ENCODE results near the gene CHRNA3.

CHRNA3 gene

DNA sequence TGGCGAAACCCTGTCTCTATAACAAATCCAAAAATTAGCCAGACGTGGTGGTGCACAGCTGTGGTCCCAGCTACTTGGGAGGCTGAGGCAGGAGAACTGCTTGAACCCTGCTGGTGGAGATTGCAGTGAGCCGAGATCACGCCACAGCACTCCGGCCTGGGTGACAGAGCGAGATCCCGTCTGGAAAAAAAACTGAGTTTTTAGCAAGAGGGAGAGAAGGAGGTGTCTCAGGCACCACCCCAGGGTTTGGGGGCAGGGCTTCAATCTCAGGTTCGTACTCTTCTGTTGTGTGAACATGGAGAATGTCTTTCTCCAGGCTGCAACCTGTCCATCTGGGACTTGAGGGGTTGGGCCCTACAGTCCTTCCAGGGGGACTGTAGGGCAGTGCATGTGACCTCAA is 2.7 kb downstream of the CHRNA3 start:
- no peaks in the 10 kb centered on the region for H3K79me2 ChIP-seq (ENCODE audit: insufficient read depth, low read length)
- DNase-seq (no peak), ATAC-seq (ENCODE audit: insufficient read depth, low read depth) (no peak)
- no peak overlapping the region for H3K9ac ChIP-seq (ENCODE audit: low read depth, low read length)
- no peaks in the 10 kb centered on the region for H3K9me3 ChIP-seq (ENCODE audit: insufficient read depth, low read length, severe bottlenecking)
- no peak overlapping the region for H3K27ac ChIP-seq (ENCODE audit: low read length)
- peaks cover 31% of the 10 kb centered on the region for H3K27me3 ChIP-seq (ENCODE audit: insufficient read depth, low read length, poor library complexity)
- H4K20me1 ChIP-seq (ENCODE audit: insufficient read depth, low read length), result no peaks in the 10 kb centered on the region
- H3K4me1 ChIP-seq (ENCODE audit: insufficient read depth, low read length), result peaks cover 29% of the 10 kb centered on the region
- H3K4me2 ChIP-seq (ENCODE audit: insufficient read depth, low read length), result no peak overlapping the region
- TF ChIP-seq, protein P1, sequence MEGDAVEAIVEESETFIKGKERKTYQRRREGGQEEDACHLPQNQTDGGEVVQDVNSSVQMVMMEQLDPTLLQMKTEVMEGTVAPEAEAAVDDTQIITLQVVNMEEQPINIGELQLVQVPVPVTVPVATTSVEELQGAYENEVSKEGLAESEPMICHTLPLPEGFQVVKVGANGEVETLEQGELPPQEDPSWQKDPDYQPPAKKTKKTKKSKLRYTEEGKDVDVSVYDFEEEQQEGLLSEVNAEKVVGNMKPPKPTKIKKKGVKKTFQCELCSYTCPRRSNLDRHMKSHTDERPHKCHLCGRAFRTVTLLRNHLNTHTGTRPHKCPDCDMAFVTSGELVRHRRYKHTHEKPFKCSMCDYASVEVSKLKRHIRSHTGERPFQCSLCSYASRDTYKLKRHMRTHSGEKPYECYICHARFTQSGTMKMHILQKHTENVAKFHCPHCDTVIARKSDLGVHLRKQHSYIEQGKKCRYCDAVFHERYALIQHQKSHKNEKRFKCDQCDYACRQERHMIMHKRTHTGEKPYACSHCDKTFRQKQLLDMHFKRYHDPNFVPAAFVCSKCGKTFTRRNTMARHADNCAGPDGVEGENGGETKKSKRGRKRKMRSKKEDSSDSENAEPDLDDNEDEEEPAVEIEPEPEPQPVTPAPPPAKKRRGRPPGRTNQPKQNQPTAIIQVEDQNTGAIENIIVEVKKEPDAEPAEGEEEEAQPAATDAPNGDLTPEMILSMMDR (IDR thresholded peaks at IDR 0.05; ENCODE audit: borderline replicate concordance, extremely low read depth, low read length, poor library complexity, severe bottlenecking), result no peak
- TF ChIP-seq EZH2 (IDR thresholded peaks at IDR 0.05; ENCODE audit: borderline replicate concordance, low read depth, low read length, severe bottlenecking), result no peak
- H2AFZ ChIP-seq (ENCODE audit: low read depth, low read length), result no peak overlapping the region
- H3K36me3 ChIP-seq (ENCODE audit: insufficient read depth, low read length), result no peaks in the 10 kb centered on the region
- no peak overlapping the region for H3K4me3 ChIP-seq (ENCODE audit: low read depth in 1 of 2, low read length in 2 of 2)

DNA sequence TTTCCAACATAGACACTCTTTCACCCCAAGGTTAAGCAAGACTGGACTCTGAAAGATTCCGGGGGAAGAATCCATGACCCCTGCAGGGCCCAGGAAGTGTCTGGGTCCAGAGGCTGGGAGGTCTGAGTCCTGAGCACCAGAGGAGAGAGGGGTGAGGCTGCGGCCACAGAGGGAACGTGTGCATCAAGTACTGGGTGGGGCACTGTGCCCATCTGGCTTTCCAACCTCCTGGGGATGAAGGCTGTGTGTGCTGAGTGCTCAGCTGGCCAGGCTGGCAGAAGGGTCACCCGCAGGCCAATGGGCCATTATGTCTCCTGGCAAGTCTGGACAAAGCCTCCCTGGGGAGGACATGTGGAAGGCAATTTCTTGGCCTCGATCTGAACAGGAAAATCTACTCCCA is 3.3 kb downstream of the CHRNA3 start:
- H3K27me3 ChIP-seq (ENCODE audit: insufficient read depth, low read length, poor library complexity), result peaks cover 31% of the 10 kb centered on the region
- H2AFZ ChIP-seq (ENCODE audit: low read depth, low read length), result no peak overlapping the region
- no peaks in the 10 kb centered on the region for H3K79me2 ChIP-seq (ENCODE audit: insufficient read depth, low read length)
- no peaks in the 10 kb centered on the region for H4K20me1 ChIP-seq (ENCODE audit: insufficient read depth, low read length)
- DNase-seq (no peak), ATAC-seq (ENCODE audit: insufficient read depth, low read depth) (no peak)
- H3K36me3 ChIP-seq (ENCODE audit: insufficient read depth, low read length), result no peaks in the 10 kb centered on the region
- peaks cover 27% of the 10 kb centered on the region for H3K4me1 ChIP-seq (ENCODE audit: insufficient read depth, low read length)
- no peak overlapping the region for H3K4me3 ChIP-seq (ENCODE audit: low read depth in 1 of 2, low read length in 2 of 2)
- H3K9ac ChIP-seq (ENCODE audit: low read depth, low read length), result no peak overlapping the region
- no peak overlapping the region for H3K4me2 ChIP-seq (ENCODE audit: insufficient read depth, low read length)
- TF ChIP-seq, protein P1 (IDR thresholded peaks at IDR 0.05; ENCODE audit: borderline replicate concordance, extremely low read depth, low read length, poor library complexity, severe bottlenecking), result no peak
- TF ChIP-seq EZH2 (IDR thresholded peaks at IDR 0.05; ENCODE audit: borderline replicate concordance, low read depth, low read length, severe bottlenecking), result no peak
- H3K9me3 ChIP-seq (ENCODE audit: insufficient read depth, low read length, severe bottlenecking), result no peaks in the 10 kb centered on the region
- no peak overlapping the region for H3K27ac ChIP-seq (ENCODE audit: low read length)

DNA sequence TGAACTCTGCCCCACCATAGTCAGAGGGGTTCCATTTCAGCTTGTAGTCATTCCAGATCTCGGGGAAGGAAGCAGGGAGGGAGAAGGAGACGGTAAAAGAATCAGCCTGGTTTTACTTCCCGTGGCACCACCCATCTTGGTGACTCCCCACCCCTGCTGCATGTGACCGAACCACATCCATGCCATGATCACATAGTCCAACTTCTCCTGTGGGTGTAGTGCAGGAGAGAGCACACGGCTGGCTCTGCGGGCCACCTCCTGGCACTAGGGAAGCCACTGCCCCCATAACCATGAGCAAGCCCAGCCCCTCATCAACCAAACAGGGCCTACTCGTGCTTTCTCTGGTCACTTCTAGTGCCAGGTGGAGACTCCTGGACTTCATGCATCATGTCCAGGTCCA is 3.7 kb downstream of the CHRNA3 start:
- peaks cover 29% of the 10 kb centered on the region for H3K27me3 ChIP-seq (ENCODE audit: insufficient read depth, low read length, poor library complexity)
- ATAC-seq (ENCODE audit: insufficient read depth, low read depth), result no peak
- no peaks in the 10 kb centered on the region for H3K79me2 ChIP-seq (ENCODE audit: insufficient read depth, low read length)
- H3K36me3 ChIP-seq (ENCODE audit: insufficient read depth, low read length), result no peaks in the 10 kb centered on the region
- H3K4me1 ChIP-seq (ENCODE audit: insufficient read depth, low read length), result peaks cover 23% of the 10 kb centered on the region
- no peak overlapping the region for H2AFZ ChIP-seq (ENCODE audit: low read depth, low read length)
- H3K9me3 ChIP-seq (ENCODE audit: insufficient read depth, low read length, severe bottlenecking), result no peaks in the 10 kb centered on the region
- H3K4me2 ChIP-seq (ENCODE audit: insufficient read depth, low read length), result no peak overlapping the region
- no peak overlapping the region for H3K9ac ChIP-seq (ENCODE audit: low read depth, low read length)
- no peak overlapping the region for H3K27ac ChIP-seq (ENCODE audit: low read length)
- H3K4me3 ChIP-seq (ENCODE audit: low read depth in 1 of 2, low read length in 2 of 2), result no peak overlapping the region
- H4K20me1 ChIP-seq (ENCODE audit: insufficient read depth, low read length), result no peaks in the 10 kb centered on the region
- TF ChIP-seq, protein P1 (IDR thresholded peaks at IDR 0.05; ENCODE audit: borderline replicate concordance, extremely low read depth, low read length, poor library complexity, severe bottlenecking), result no peak
- TF ChIP-seq EZH2 (IDR thresholded peaks at IDR 0.05; ENCODE audit: borderline replicate concordance, low read depth, low read length, severe bottlenecking), result no peak
- no peak for DNase-seq

DNA sequence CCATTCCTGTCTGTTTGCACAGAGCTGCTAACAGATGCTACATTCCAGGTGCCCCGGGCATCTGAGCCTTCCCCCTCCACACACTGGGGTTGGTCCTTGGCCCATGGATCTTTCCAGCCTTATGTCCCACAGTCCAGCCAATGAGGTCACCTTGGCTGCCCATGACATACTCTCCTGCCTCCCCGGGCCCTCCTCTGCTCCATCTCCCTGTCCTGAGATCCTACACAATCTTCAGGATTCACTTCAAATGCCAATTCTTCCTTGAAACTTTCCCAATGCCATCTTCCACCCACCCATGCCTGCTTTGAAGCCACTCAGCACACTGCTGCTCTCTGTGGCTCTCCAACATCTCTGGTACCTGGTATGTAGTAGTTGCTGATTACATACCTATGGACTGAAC is 4.3 kb downstream of the CHRNA3 start:
- Histone ChIP-seq H3K9ac (ENCODE audit: low read depth, low read length) (no peak overlapping the region), H3K4me2 (ENCODE audit: insufficient read depth, low read length) (no peak overlapping the region), H3K4me1 (ENCODE audit: insufficient read depth, low read length) (peaks cover 17% of the 10 kb centered on the region), H3K9me3 (ENCODE audit: insufficient read depth, low read length, severe bottlenecking) (no peaks in the 10 kb centered on the region), H3K36me3 (ENCODE audit: insufficient read depth, low read length) (no peaks in the 10 kb centered on the region), H3K27me3 (ENCODE audit: insufficient read depth, low read length, poor library complexity) (peaks cover 26% of the 10 kb centered on the region), H4K20me1 (ENCODE audit: insufficient read depth, low read length) (no peaks in the 10 kb centered on the region), H3K27ac (ENCODE audit: low read length) (no peak overlapping the region), H3K79me2 (ENCODE audit: insufficient read depth, low read length) (no peaks in the 10 kb centered on the region), H3K4me3 (ENCODE audit: low read depth in 1 of 2, low read length in 2 of 2) (no peak overlapping the region), H2AFZ (ENCODE audit: low read depth, low read length) (no peak overlapping the region)
- ATAC-seq (ENCODE audit: insufficient read depth, low read depth), result no peak
- TF ChIP-seq EZH2 (IDR thresholded peaks at IDR 0.05; ENCODE audit: borderline replicate concordance, low read depth, low read length, severe bottlenecking), result no peak
- TF ChIP-seq, protein P1 (IDR thresholded peaks at IDR 0.05; ENCODE audit: borderline replicate concordance, extremely low read depth, low read length, poor library complexity, severe bottlenecking), result no peak
- no peak for DNase-seq

All from DND-41 (cell line).